Keratinocyte (primary cell): Measurements from ENCODE around the gene MVB12A. TPM values are rescaled to one million over a fixed set of nuclear protein-coding genes. Genes with fewer than 3 reads are reported as not detected.

ENCODE experiments used
- DNase-seq: peaks from one replicate; pipeline ENCODE4 v3.0.0-alpha.2; 2011; ENCODE audit warnings: low read depth, missing footprints, low spot score
- FAIRE-seq: peaks from 2 replicates; lab custom pipeline; 2011; peaks lifted over from hg19 to GRCh38; lab: Jason Lieb, UNC
- H2AFZ ChIP-seq: 2 replicates; pipeline ENCODE4 v1.6.0; 2012; ENCODE audit warnings: low read length, control low read depth, inconsistent platforms; ENCODE audit not compliant: control insufficient read depth
- H3K27ac ChIP-seq: 2 replicates; pipeline ENCODE4 v1.5.1; 2011; ENCODE audit warnings: low read length; ENCODE audit not compliant: control insufficient read depth, insufficient read depth
- H3K27me3 ChIP-seq: 3 replicates; pipeline ENCODE4 v1.6.0; 2011; ENCODE audit warnings: low read length; ENCODE audit not compliant: control insufficient read depth, insufficient read depth; ENCODE audit errors: extremely low read depth
- H3K36me3 ChIP-seq, 2 experiments: 2 replicates in 1 of 2; 3 replicates in 1 of 2; pipeline ENCODE4 v1.5.1; 2011; ENCODE audit warnings: low read length in 2 of 2, mild to moderate bottlenecking in 1 of 2; ENCODE audit not compliant: control insufficient read depth in 2 of 2, insufficient read depth in 2 of 2; ENCODE audit errors: extremely low read depth in 1 of 2
- H3K4me1 ChIP-seq: 3 replicates; pipeline ENCODE4 v1.5.1; 2011; ENCODE audit warnings: low read length; ENCODE audit not compliant: control insufficient read depth, insufficient read depth; ENCODE audit errors: extremely low read depth
- H3K4me2 ChIP-seq: 3 replicates; pipeline ENCODE4 v1.6.0; 2011; ENCODE audit warnings: low read depth, low read length; ENCODE audit not compliant: control insufficient read depth, insufficient read depth; ENCODE audit errors: extremely low read depth
- H3K4me3 ChIP-seq, 3 experiments: fragments of 200-600 bp in 1 of 3; sonication (generic) in 1 of 3; 2 replicates in 2 of 3; 3 replicates in 1 of 3; pipeline ENCODE4 v1.5.1; 2011 to 2016; ENCODE audit warnings: low read length in 3 of 3, mild to moderate bottlenecking in 3 of 3, control low read depth in 2 of 3, inconsistent platforms in 1 of 3, low read depth in 1 of 3, mixed read lengths in 1 of 3, mixed run types in 1 of 3, moderate library complexity in 1 of 3; ENCODE audit not compliant: control insufficient read depth in 2 of 3, insufficient read depth in 2 of 3; ENCODE audit errors: extremely low read depth in 1 of 3
- H3K79me2 ChIP-seq: 2 replicates; pipeline ENCODE4 v1.6.0; 2012; ENCODE audit warnings: low read length; ENCODE audit not compliant: control insufficient read depth, insufficient read depth
- H3K9ac ChIP-seq: 3 replicates; pipeline ENCODE4 v1.6.0; 2011; ENCODE audit warnings: low read length; ENCODE audit not compliant: control insufficient read depth, insufficient read depth; ENCODE audit errors: extremely low read depth
- H3K9me1 ChIP-seq: 3 replicates; pipeline ENCODE4 v1.6.0; 2011; ENCODE audit warnings: low read length; ENCODE audit not compliant: control insufficient read depth, insufficient read depth; ENCODE audit errors: extremely low read depth
- H3K9me3 ChIP-seq: 2 replicates; pipeline ENCODE4 v1.5.1; 2012; ENCODE audit warnings: low read depth, low read length; ENCODE audit not compliant: control insufficient read depth
- H4K20me1 ChIP-seq: 3 replicates; pipeline ENCODE4 v1.6.0; 2011; ENCODE audit warnings: low read length; ENCODE audit not compliant: control insufficient read depth, insufficient read depth; ENCODE audit errors: extremely low read depth
- EZH2 ChIP-seq: IDR thresholded peaks from one replicate; pipeline ENCODE4 v1.6.1; 2012; ENCODE audit warnings: inconsistent platforms, mild to moderate bottlenecking, low read length, moderate library complexity
- dilution Hi-C: fragments of 300-500 bp; cut with MboI; formaldehyde crosslinking; loops from one replicate; pipeline ENCODE4 v1.7.0; 2020; ENCODE audit warnings: low sequenced_read_pairs; ENCODE audit not compliant: extremely low pct_ligation_motif_present
- polyA plus RNA-seq, 5 experiments: library from polyadenylated mRNA; depleted of rRNA in 3 of 5; stranded (reverse) in 3 of 5; stranded (forward) in 1 of 5; unstranded in 1 of 5; fragments of >200 nt; gene quantifications; 1 replicate in 1 of 5; 2 replicates in 3 of 5; 3 replicates in 1 of 5; pipeline versions ENCODE4 v1.2.1 to v1.2.3, GENCODE V29; 2011 to 2012; ENCODE audit warnings: missing spikeins in 2 of 5, low read depth in 1 of 5, low replicate concordance in 1 of 5
- TF ChIP-seq, protein P1 (sequence below), 3 experiments: IDR thresholded peaks in 1 of 3; conservative IDR thresholded peaks in 1 of 3; optimal IDR thresholded peaks in 1 of 3; 2 replicates in 2 of 3; 3 replicates in 1 of 3; pipeline versions ENCODE3 to v1.5.1; 2011; ENCODE audit warnings: low read length in 3 of 3, mild to moderate bottlenecking in 3 of 3, moderate library complexity in 2 of 3, control low read depth in 1 of 3, inconsistent platforms in 1 of 3; ENCODE audit not compliant: insufficient read depth in 2 of 3; ENCODE audit errors: extremely low read depth in 1 of 3

The MVB12A gene
- polyA plus RNA-seq, 1 donor (not counting 4 experiments of a cell fraction or from before 2014, with no cell fraction given): 23.3 TPM

DNA sequence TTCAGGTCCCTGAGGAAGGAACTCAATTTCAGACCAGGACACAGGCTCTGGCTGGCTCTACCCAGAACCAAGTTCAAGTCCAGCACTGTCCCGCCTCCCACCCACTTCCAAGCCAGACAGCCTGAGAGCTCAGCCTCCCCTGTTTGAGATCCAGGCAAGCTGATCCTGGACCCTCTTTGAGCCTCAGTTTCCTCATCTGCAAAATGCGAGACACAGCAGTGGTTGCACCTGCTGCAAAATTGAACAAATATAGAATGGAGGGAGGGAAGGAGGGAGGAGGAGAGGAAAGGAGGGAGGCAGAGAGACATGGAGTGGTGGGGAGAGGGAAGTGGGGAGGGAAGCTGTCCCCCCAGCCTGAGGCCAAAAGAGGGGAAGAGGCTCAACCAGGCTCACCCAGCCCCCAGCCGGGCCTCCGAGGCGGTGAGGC lies 27.9 kb downstream of the MVB12A start:
- H3K9me1 ChIP-seq: no peaks in the 10 kb centered on the region
- H3K9ac ChIP-seq: no peak overlapping the region
- peak; percentile 32 for TF ChIP-seq EZH2
- TF ChIP-seq, protein P1, sequence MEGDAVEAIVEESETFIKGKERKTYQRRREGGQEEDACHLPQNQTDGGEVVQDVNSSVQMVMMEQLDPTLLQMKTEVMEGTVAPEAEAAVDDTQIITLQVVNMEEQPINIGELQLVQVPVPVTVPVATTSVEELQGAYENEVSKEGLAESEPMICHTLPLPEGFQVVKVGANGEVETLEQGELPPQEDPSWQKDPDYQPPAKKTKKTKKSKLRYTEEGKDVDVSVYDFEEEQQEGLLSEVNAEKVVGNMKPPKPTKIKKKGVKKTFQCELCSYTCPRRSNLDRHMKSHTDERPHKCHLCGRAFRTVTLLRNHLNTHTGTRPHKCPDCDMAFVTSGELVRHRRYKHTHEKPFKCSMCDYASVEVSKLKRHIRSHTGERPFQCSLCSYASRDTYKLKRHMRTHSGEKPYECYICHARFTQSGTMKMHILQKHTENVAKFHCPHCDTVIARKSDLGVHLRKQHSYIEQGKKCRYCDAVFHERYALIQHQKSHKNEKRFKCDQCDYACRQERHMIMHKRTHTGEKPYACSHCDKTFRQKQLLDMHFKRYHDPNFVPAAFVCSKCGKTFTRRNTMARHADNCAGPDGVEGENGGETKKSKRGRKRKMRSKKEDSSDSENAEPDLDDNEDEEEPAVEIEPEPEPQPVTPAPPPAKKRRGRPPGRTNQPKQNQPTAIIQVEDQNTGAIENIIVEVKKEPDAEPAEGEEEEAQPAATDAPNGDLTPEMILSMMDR (optimal IDR thresholded peaks at IDR 0.05 in 1 of 3, IDR thresholded peaks at IDR 0.05 in 1 of 3, conservative IDR thresholded peaks at IDR 0.05 in 1 of 3; ENCODE audit: extremely low read depth in 1 of 3, insufficient read depth in 2 of 3, low read length in 3 of 3): no peak
- dilution Hi-C loops: no loop called here
- H3K4me1 ChIP-seq: peaks cover 10% of the 10 kb centered on the region
- peaks cover 12% of the 10 kb centered on the region for H3K27me3 ChIP-seq
- H2AFZ ChIP-seq: no peak overlapping the region
- no peaks in the 10 kb centered on the region for H3K79me2 ChIP-seq
- FAIRE-seq: no peak
- H3K4me2 ChIP-seq: peak overlapping the region; percentile 16
- H3K4me3 ChIP-seq: no peak overlapping the region
- H3K9me3 ChIP-seq: no peaks in the 10 kb centered on the region
- H3K27ac ChIP-seq: no peak overlapping the region
- DNase-seq: no peak
- no peaks in the 10 kb centered on the region for H3K36me3 ChIP-seq
- H4K20me1 ChIP-seq: no peaks in the 10 kb centered on the region

DNA sequence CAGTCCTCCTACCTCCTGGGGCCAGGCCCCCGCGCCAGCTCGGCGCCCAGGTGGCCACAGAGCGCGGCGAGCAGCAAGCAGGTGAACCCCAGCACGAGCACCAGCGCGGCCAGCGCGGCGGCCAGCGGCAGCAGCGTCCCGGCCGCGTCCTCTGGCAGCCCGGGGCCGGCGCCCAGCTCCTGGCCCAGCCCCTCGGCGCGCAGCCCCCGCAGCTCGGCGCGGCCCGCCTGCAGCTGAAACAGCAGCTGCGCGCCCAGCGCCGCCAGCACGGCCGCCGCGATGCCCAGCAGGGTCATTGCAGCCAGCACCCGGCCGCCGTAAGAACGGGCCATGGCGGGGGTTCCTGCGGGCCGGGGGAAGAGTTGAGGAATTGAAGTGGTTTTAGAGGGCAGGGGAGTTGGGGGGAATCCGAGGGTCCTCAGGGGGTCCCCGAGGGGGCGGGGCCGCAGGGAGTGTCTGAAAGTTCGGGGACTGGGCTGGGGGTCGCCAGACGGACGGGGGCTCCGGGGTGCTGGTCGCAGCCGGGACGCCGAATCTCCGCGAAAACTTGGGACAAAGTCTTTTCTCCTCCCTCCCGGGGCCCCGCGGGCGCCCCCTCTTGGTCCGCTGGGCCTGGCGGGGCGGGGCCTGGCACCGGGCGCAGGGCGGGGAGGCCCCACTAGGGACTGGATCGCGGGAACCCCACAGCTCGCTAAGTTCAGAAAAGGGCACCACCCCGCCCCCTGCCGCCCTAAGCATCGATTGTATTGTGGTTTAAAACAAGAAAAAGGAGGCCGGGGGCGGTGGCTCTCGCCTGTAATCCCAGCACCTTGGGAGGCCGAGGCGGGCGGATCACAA lies 28.5 kb downstream of the MVB12A start, which contains the start of gene TMEM221:
TMEM221 (minus strand) TSS at position 538 of the 837 bp plus-strand sequence; CDS start at position 332, 206 bp downstream.
- no peaks in the 10 kb centered on the region for H4K20me1 ChIP-seq
- H3K27ac ChIP-seq: no peak within 1 kb of the TSS
- TF ChIP-seq, protein P1 (optimal IDR thresholded peaks at IDR 0.05 in 1 of 3, IDR thresholded peaks at IDR 0.05 in 1 of 3, conservative IDR thresholded peaks at IDR 0.05 in 1 of 3; ENCODE audit: extremely low read depth in 1 of 3, insufficient read depth in 2 of 3, low read length in 3 of 3): peak in 2 of 3 experiments; percentile 45 to 51
- no peak for TF ChIP-seq EZH2
- H3K27me3 ChIP-seq: peaks cover 12% of the 10 kb centered on the region
- no peak within 1 kb of the TSS for H2AFZ ChIP-seq
- peak within 1 kb of the TSS in 2 of 3 experiments; percentile 30 to 34 for H3K4me3 ChIP-seq
- H3K4me2 ChIP-seq: peak within 1 kb of the TSS; percentile 16
- no peaks in the 10 kb centered on the region for H3K36me3 ChIP-seq
- dilution Hi-C loops: no loop called here
- H3K4me1 ChIP-seq: peaks cover 10% of the 10 kb centered on the region
- no peak for DNase-seq
- no peak for FAIRE-seq
- no peak within 1 kb of the TSS for H3K9ac ChIP-seq
- no peaks in the 10 kb centered on the region for H3K9me1 ChIP-seq
- H3K9me3 ChIP-seq: no peaks in the 10 kb centered on the region
- H3K79me2 ChIP-seq: no peaks in the 10 kb centered on the region
